Osteocyte (in vitro differentiated cells): ENCODE measurements around the gene LRBA. TPM values are rescaled to one million over a fixed set of nuclear protein-coding genes. Genes with fewer than 3 reads are reported as not detected.
A peak's percentile ranks its signal among the peaks of the same experiment; 100 is the strongest.

Source experiments
- DNase-seq: peaks from one replicate; pipeline ENCODE4 v3.0.0; 2021; ENCODE audit warnings: mixed read lengths; ENCODE audit not compliant: unreplicated experiment; ENCODE audit errors: extremely low spot score
- H3K27ac Mint-ChIP-seq: one replicate; pipeline ENCODE4 v1.8.0; 2021; ENCODE audit warnings: mild to moderate bottlenecking, mixed read lengths; ENCODE audit not compliant: unreplicated experiment
- H3K27me3 Mint-ChIP-seq: one replicate; pipeline ENCODE4 v1.8.0; 2021; ENCODE audit warnings: mixed read lengths; ENCODE audit not compliant: unreplicated experiment
- H3K36me3 Mint-ChIP-seq: one replicate; pipeline ENCODE4 v1.8.0; 2021; ENCODE audit warnings: mixed read lengths; ENCODE audit not compliant: unreplicated experiment
- H3K4me1 Mint-ChIP-seq: one replicate; pipeline ENCODE4 v1.8.0; 2021; ENCODE audit warnings: mixed read lengths; ENCODE audit not compliant: unreplicated experiment
- H3K4me3 Mint-ChIP-seq: one replicate; pipeline ENCODE4 v1.8.0; 2021; ENCODE audit warnings: mild to moderate bottlenecking, moderate library complexity, mixed read lengths; ENCODE audit not compliant: unreplicated experiment
- H3K9me3 Mint-ChIP-seq: one replicate; pipeline ENCODE4 v1.8.0; 2021; ENCODE audit warnings: mixed read lengths; ENCODE audit not compliant: unreplicated experiment
- CTCF ChIP-seq: fragments of 200-600 bp; sonication (generic); IDR thresholded peaks from 2 replicates; pipeline ENCODE4 v1.5.0; 2021; ENCODE audit warnings: antibody characterized with exemption, mild to moderate bottlenecking, moderate library complexity
- total RNA-seq: library from RNA; stranded (reverse); gene quantifications from 2 replicates; pipeline ENCODE4 v1.2.1, GENCODE V29; 2021

LRBA gene
- total RNA-seq, 1 donor from 2014 or later: 40.8 TPM

- Mint-ChIP-seq H3K27ac (peak overlapping the region; percentile 50), H3K36me3 (no peaks in the 10 kb centered on the region), H3K4me3 (no peak overlapping the region), H3K4me1 (peaks cover 57% of the 10 kb centered on the region), H3K9me3 (no peaks in the 10 kb centered on the region), H3K27me3 (no peaks in the 10 kb centered on the region)
- DNase-seq: no peak
- TF ChIP-seq CTCF: no peak
These were observed 630.8 kb downstream of the LRBA start for GRCh38 chr4:150384249-150384648.

- H3K4me1 Mint-ChIP-seq: peaks cover 49% of the 10 kb centered on the region
- H3K4me3 Mint-ChIP-seq: no peak overlapping the region
- no peaks in the 10 kb centered on the region for H3K36me3 Mint-ChIP-seq
- H3K27me3 Mint-ChIP-seq: no peaks in the 10 kb centered on the region
- DNase-seq: no peak
- TF ChIP-seq CTCF: no peak
- H3K9me3 Mint-ChIP-seq: no peaks in the 10 kb centered on the region
- H3K27ac Mint-ChIP-seq: peak overlapping the region; percentile 83
These were observed 633.1 kb downstream of the LRBA start for GRCh38 chr4:150382028-150382427.

GRCh38 chr4:150381609-150382008 lies 633.5 kb downstream of the LRBA start:
- Mint-ChIP-seq H3K27ac (peak overlapping the region; percentile 83), H3K36me3 (no peaks in the 10 kb centered on the region), H3K4me3 (no peak overlapping the region), H3K27me3 (no peaks in the 10 kb centered on the region), H3K4me1 (peaks cover 49% of the 10 kb centered on the region), H3K9me3 (no peaks in the 10 kb centered on the region)
- no peak for DNase-seq
- no peak for TF ChIP-seq CTCF

DNA sequence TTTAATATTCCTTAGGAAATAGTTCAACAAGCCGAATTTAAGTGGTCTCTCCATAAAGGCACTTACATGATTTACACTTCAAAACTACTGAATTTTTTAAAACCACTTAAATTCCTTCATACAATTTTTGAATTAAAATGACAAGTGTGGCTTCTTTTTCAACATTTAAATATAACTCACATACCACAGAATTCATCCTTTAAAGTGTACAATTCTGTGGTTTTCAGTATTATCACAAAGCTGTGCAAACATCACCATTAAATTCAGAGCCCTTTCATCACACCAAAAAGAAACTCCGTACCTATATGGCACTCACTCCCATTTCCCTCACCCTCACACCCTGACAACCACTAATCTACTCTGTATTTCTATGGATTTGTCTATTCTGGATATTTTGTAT lies 634.0 kb downstream of the LRBA start:
- H3K27ac Mint-ChIP-seq: peak overlapping the region; percentile 83
- peaks cover 46% of the 10 kb centered on the region for H3K4me1 Mint-ChIP-seq

DNA sequence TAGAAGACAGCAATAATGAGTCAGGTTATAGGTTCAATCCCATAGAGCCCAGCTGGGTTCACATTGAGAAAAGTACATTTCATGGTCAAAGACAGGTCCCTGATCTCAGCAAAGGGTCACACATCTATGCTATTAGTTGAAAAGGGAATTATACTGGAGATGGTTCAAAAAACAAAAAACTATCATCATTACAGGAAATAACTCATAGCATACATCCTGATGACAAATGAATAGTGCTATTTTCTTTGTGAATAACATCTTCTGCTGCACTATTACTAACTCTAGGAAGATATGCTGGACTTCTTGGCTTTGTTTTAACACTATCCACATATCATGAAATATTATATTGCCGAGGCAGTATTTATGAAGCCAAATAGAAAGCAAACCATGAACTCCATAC lies 635.6 kb downstream of the LRBA start:
- Mint-ChIP-seq H3K36me3 (no peaks in the 10 kb centered on the region), H3K4me1 (peaks cover 31% of the 10 kb centered on the region), H3K27ac (peak overlapping the region; percentile 64), H3K4me3 (no peak overlapping the region), H3K9me3 (no peaks in the 10 kb centered on the region), H3K27me3 (no peaks in the 10 kb centered on the region)
- no peak for DNase-seq
- TF ChIP-seq CTCF: no peak

More for the DNA sequence above, 634.0 kb downstream of the LRBA start:
- Mint-ChIP-seq H3K4me3 (no peak overlapping the region), H3K36me3 (no peaks in the 10 kb centered on the region), H3K27me3 (no peaks in the 10 kb centered on the region), H3K9me3 (no peaks in the 10 kb centered on the region)
- TF ChIP-seq CTCF: no peak
- DNase-seq: no peak
